NB4 (cell line): ENCODE results near the gene RALB.
"Not testable (repeated sequence)": the region's sequence is repeated elsewhere in the genome, so short reads cannot be mapped to it uniquely, and the experiment has no call there.

ENCODE experiments used
- DNase-seq: peaks from one replicate; pipeline ENCODE4 v3.0.0; 2010; ENCODE audit warnings: low read depth
- H3K4me3 ChIP-seq: one replicate; pipeline ENCODE4 v1.5.1; 2011; ENCODE audit warnings: mild to moderate bottlenecking, low read depth, low read length, moderate library complexity
- MYC ChIP-seq: IDR thresholded peaks from 2 replicates; pipeline ENCODE4 v1.6.1; 2011; ENCODE audit warnings: low read depth, low read length
- POLR2A ChIP-seq: IDR thresholded peaks from 2 replicates; pipeline ENCODE4 v1.6.1; 2011; ENCODE audit warnings: mild to moderate bottlenecking; ENCODE audit not compliant: insufficient read length; ENCODE audit errors: extremely low read depth
- TF ChIP-seq, protein P1 (sequence below): IDR thresholded peaks from one replicate; pipeline ENCODE4 v1.5.1; 2012; ENCODE audit warnings: low read depth, low read length
- TF ChIP-seq, protein P2 (sequence below): IDR thresholded peaks from 2 replicates; pipeline ENCODE4 v1.6.1; 2011; ENCODE audit warnings: low read depth, low read length

RALB gene

DNA sequence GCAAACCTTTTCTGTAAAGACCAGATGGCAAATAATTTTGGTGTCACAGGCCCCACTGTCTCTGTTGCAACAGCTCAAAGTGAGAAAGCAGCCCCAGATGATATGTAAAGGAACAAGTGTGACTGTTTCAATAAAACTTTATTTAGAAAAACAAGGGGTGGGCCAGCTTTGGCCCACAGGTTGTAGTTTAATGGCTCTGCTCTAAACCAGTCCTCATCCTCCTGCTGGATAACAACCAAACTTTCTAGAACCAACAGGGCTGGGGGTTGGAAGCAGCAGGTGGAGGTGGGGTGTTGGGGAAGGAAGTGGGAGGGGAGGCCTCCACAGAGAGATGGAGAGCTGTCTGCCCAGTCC is 64.5 kb downstream of the RALB start:
- no peak overlapping the region for H3K4me3 ChIP-seq
- DNase-seq = no peak
- TF ChIP-seq POLR2A (no peak), MYC (no peak)
- TF ChIP-seq, protein P1, sequence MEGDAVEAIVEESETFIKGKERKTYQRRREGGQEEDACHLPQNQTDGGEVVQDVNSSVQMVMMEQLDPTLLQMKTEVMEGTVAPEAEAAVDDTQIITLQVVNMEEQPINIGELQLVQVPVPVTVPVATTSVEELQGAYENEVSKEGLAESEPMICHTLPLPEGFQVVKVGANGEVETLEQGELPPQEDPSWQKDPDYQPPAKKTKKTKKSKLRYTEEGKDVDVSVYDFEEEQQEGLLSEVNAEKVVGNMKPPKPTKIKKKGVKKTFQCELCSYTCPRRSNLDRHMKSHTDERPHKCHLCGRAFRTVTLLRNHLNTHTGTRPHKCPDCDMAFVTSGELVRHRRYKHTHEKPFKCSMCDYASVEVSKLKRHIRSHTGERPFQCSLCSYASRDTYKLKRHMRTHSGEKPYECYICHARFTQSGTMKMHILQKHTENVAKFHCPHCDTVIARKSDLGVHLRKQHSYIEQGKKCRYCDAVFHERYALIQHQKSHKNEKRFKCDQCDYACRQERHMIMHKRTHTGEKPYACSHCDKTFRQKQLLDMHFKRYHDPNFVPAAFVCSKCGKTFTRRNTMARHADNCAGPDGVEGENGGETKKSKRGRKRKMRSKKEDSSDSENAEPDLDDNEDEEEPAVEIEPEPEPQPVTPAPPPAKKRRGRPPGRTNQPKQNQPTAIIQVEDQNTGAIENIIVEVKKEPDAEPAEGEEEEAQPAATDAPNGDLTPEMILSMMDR = no peak
- TF ChIP-seq, protein P2, sequence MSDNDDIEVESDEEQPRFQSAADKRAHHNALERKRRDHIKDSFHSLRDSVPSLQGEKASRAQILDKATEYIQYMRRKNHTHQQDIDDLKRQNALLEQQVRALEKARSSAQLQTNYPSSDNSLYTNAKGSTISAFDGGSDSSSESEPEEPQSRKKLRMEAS = no peak

DNA sequence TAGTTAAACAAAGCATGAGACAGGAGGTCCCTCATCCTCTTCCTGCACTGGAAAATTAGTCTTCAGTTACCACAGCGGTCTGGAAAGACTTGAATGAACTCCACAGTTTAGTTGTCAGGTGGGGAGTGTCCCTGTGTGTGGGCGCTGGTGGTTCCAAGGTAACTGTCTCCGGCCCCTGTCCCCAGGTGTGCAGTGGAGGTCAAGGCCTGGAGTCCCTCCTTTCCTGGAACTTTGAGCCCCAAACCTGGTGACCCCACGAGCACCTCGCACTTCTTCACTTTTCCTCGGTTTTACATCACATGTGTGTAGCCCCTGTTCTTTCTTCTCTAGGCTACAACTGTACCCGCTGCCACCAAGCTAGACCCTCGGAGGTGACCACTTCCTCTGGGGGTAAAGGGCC is 65.3 kb downstream of the RALB start:
- no peak overlapping the region for H3K4me3 ChIP-seq
- TF ChIP-seq, protein P1 = no peak
- no peak for TF ChIP-seq POLR2A
- no peak for TF ChIP-seq MYC
- TF ChIP-seq, protein P2 = no peak
- DNase-seq = no peak

DNA sequence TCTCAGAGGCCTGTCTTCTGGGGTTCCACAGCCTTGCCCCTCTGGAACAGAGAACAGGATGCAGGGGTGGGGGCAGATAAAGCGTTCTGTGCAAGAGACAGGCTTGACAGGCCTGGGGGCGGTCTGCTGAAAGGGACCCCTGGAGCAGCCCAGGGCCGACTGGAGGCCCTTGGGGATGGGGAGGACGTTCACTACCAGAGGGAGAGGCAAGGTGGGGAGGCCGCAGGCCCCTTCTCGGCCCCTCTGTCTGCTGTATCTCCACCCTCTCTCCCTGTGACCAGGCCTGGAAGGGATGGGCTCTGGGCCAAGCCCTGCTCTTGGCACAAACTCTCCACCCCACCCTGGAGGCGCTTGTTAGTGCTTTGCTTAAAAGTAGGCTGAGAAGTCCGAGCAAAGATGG is 66.0 kb downstream of the RALB start:
- DNase-seq = no peak
- TF ChIP-seq, protein P1 = no peak
- TF ChIP-seq, protein P2 = no peak
- TF ChIP-seq POLR2A (no peak), MYC (no peak)
- H3K4me3 ChIP-seq = no peak overlapping the region

- no peak overlapping the region for H3K4me3 ChIP-seq
- no peak for DNase-seq
- TF ChIP-seq, protein P1 = no peak
- TF ChIP-seq MYC = no peak
- no peak for TF ChIP-seq POLR2A
- TF ChIP-seq, protein P2 = no peak
Observed at GRCh38 chr2:120319123-120319522, 66.5 kb downstream of the RALB start.

DNA sequence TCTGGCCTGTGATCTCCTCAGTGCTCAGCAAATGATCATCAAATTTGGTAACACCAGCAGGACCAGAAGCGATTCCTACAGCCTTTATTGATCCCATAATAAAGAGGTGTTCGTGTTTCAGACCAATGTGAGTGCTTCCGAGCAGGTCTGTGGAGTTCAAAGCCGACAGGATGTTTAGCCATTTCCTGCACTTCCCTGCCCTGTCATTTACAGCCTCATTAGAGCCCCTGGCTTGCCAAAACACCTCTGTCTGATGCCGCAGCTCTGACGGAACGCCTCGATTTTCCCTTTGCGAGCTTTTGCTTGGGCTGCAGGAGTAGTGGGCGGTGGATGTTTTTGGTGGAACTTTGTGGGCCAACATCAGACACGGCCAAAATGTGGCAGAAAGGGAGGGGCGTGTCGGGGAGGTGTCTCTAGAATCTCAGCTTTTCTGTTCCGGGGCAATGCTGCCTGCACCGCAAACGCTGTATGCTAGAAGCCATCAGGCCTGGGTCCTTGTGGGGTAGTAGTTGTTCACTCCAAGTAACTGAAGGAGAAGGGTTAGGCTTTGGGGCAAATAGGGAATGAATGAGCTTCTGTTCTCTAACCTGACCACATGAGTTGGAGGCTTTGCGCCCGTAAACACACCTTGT is 67.2 kb downstream of the RALB start:
- no peak for DNase-seq
- TF ChIP-seq POLR2A = no peak
- H3K4me3 ChIP-seq = no peak overlapping the region

DNA sequence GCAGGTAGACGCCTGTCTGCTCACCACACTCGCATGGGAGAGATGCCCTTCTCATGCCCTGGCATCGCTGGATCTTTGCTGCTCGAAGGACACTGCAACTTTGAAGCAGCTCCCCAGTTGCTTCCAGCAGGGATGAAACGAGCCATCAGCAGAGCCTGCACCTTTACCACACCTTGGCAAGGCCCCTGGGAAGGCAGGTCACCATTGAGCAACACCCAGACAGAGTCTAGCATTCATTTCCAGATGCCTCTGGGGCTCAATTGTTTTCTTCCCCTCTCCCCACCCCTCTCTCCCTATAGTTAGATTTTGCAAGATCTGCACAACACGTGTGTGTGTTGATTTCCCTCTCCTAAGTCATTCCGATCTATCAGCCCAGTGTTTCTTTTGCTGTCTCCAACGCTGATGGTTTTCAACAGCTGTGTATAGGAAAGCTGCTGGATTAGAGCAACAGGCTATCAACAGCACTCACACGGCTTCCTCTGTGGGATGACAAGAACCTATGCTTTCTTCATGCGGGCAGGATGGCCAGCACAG is 67.7 kb downstream of the RALB start:
- H3K4me3 ChIP-seq = no peak overlapping the region
- DNase-seq = no peak
- TF ChIP-seq, protein P1 = no peak
- TF ChIP-seq, protein P2 = no peak
- no peak for TF ChIP-seq MYC
- TF ChIP-seq POLR2A = no peak

DNA sequence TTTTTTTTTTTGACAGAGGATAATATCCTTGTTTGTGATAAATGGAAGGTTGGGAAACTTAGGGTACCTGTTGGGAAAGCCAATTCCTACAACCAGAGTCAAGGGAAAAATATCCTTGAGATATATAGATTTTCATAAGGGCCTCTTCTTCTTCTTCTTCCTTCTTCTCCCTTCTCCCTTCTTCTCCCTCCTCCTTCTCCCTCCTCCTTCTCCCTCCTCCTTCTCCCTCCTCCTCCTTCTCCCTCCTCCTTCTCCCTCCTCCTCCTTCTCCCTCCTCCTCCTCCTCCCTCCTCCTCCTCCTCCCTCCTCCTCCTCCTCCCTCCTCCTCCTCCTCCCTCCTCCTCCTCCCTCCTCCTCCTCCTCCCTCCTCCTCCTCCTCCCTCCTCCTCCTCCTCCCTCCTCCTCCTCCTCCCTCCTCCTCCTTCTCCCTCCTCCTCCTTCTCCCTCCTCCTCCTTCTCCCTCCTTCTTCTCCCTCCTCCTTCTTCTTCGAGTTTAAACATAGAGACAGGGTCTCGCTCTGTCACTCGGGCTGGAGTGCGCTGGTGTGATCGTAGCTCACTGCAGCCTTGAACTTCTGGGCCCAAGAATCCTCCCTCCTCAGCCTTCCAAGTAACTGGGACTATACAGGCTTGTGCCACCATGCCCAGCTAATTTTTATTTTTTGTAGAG is 68.4 kb downstream of the RALB start:
- not testable (repeated sequence) for H3K4me3 ChIP-seq, DNase-seq
